Measurements from ENCODE around the gene SORCS3. TPM values are rescaled to one million over a fixed set of nuclear protein-coding genes. Genes with fewer than 3 reads are reported as not detected.

The SORCS3 gene
- total and polyA plus RNA-seq, 2 of the 4 experiments (the other 2 are of a cell fraction) = not detected

DNA sequence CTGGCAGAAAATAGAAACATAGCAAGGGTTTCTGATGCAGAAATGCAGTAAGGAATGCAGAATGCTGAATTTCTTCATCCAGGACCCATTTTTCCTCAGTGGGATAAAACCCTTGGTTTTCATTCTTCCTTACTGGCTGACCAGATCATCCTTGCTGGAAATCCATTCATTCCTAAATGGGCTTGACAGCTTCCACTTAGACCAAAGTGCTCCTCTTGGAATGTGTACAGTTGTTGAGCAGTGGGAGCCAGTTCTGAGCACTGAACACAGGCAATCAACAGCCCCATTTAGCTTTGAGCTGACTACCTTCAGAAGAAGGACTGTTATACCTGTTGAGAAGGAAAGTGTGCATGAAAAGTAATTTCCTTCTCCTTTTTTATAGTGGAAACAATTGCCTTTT, 232.1 kb downstream of the SORCS3 start:
- H2BK120ac ChIP-seq (ENCODE audit: low read depth, low read length) = no peak overlapping the region
- H3K79me1 ChIP-seq (ENCODE audit: low read depth in 1 of 2, low read length in 2 of 2) = no peaks in the 10 kb centered on the region
- no peak overlapping the region for H3K56ac ChIP-seq (ENCODE audit: extremely low read depth, insufficient read depth, low read length)
- dilution Hi-C loops (cut with HindIII; ENCODE audit: low sequenced_read_pairs, unreplicated experiment) = no loop called here
- no peak overlapping the region for H4K5ac ChIP-seq (ENCODE audit: low read depth, low read length)
- no peak overlapping the region for H3K9ac ChIP-seq (ENCODE audit: low read depth, low read length)
- H3K14ac ChIP-seq (replicated peaks; ENCODE audit: low read depth, low read length) = no peak overlapping the region
- H3K4me1 ChIP-seq (ENCODE audit: control insufficient read depth, insufficient read depth, low read length) = no peaks in the 10 kb centered on the region
- in situ Hi-C loops (cut with MboI; ENCODE audit: low sequenced_read_pairs) = no loop called here
- no peak overlapping the region for H3K4me3 ChIP-seq (ENCODE audit: insufficient read depth, low read depth, low read length)
- intact Hi-C loops (cut with micrococcal nuclease) = no loop called here
- no peak for DNase-seq
- H3K27me3 ChIP-seq (ENCODE audit: control insufficient read depth, insufficient read depth, low read length) = no peaks in the 10 kb centered on the region
- no peaks in the 10 kb centered on the region for H3K36me3 ChIP-seq (ENCODE audit: control insufficient read depth, insufficient read depth, low read length)
- no peak overlapping the region for H2BK15ac ChIP-seq (ENCODE audit: low read depth, low read length)
- no peak overlapping the region for H3K18ac ChIP-seq (ENCODE audit: low read depth, low read length)
- H4K91ac ChIP-seq (ENCODE audit: insufficient read depth, low read depth, low read length) = no peak overlapping the region
- no peak overlapping the region for H2BK20ac ChIP-seq (ENCODE audit: low read depth, low read length)
- no peaks in the 10 kb centered on the region for H3K9me1 ChIP-seq (ENCODE audit: insufficient read depth, low read length)
- ChIA-PET CTCF (no interaction called here), POLR2A (ENCODE audit: unreplicated experiment) (no interaction called here)
- BruUV-seq (replicated peaks) = no TSS peak
- H3K4ac ChIP-seq (ENCODE audit: low read depth, low read length) = no peak overlapping the region
- no peak for ATAC-seq (ENCODE audit: low read depth)
- H2BK5ac ChIP-seq (ENCODE audit: low read depth, low read length, poor library complexity, severe bottlenecking) = no peak overlapping the region
- H3K23ac ChIP-seq (ENCODE audit: low read depth, low read length) = no peak overlapping the region
- no peak overlapping the region for H3K27ac ChIP-seq (ENCODE audit: insufficient read depth, low read length)
- no peak for TF ChIP-seq RFX5 (IDR thresholded peaks at IDR 0.05; ENCODE audit: low read depth, low read length)
- no peak for TF ChIP-seq POLR2A (IDR thresholded peaks at IDR 0.05; ENCODE audit: low read depth, low read length)
- no peak overlapping the region for H4K8ac ChIP-seq (ENCODE audit: low read depth in 2 of 2, low read length in 2 of 2)
- H2AFZ ChIP-seq (replicated peaks; ENCODE audit: low read length, poor library complexity) = no peak overlapping the region
- H2AK5ac ChIP-seq (ENCODE audit: low read depth, low read length) = no peak overlapping the region
- H3K9me3 ChIP-seq (ENCODE audit: control insufficient read depth, insufficient read depth, low read length) = no peaks in the 10 kb centered on the region
- no peaks in the 10 kb centered on the region for H4K20me1 ChIP-seq (ENCODE audit: insufficient read depth, low read length)
- H3K4me2 ChIP-seq (ENCODE audit: low read depth, low read length) = no peak overlapping the region
- H2AK9ac ChIP-seq (replicated peaks; ENCODE audit: low read depth, low read length, poor library complexity) = no peak overlapping the region

Measured in IMR-90 (cell line).